Left renal pelvis (tissue), 4 donors: ENCODE data around the gene CRIP3. TPM values are rescaled to one million over a fixed set of nuclear protein-coding genes. Genes with fewer than 3 reads are reported as not detected.

Experiments
- DNase-seq, 4 donors: peaks; one replicate each; pipeline ENCODE4 v3.0.0-alpha.2; 2013; ENCODE audit warnings: low read depth in 4 of 4, low spot score in 3 of 4
- polyA plus RNA-seq, 4 donors: library from polyadenylated mRNA; unstranded; fragments of 120-200 nt; gene quantifications; one replicate each; pipeline ENCODE4 v1.2.1, GENCODE V29; 2013; ENCODE audit not compliant: insufficient read length in 4 of 4

CRIP3 gene
- polyA plus RNA-seq, 4 donors: 2.4 to 8.1 (median 4.0) TPM

DNA sequence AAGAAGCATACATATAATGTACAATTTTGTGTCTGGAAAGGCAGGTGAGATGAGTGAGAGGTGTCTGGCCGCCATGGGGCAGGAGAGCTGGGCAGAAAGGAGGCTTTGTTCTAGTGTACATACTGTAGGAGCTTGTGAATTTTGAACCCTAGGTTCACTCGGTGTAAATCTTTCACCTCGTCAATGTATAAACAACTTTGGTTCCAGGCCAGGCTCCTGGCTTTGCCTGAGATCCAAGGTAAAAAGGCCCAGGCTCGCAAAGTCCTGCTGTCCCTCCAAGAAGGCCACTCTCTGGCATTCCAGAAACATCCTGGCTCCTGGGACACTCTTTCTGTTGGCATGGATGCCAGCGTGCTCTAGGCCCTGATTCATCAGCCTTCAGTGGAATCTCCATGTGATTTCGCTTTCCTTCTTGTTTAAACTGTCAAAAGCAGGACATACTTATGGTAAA, 17.7 kb downstream of the CRIP3 start:
- DNase-seq: no peak

DNA sequence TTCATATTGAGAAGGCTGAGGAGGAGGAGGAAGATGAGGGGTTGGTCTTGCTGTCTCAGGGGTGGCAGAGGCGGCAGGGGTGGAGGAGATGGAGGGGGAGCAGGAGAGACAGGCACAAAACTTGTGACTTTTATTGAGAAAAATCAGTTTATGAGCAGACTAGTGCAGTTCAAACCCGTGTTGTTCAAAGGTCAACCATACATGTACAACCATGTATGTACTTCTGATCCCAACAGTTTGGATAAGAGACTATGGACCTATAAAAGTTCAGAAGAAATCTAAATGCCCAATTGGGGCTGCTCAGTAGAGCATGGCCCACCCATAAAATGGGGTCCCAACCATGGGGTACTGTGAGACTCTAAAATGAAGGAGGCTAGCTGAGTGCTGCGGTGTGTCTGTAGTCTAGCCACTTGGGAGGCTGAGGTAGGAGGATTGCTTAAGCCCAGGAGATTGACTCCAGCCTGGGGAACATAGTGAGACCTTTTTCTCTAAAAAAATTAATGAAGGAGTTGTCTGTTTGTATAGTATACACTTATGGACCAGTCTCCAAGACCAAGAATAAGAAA, 18.2 kb downstream of the CRIP3 start:
- DNase-seq: no peak

DNA sequence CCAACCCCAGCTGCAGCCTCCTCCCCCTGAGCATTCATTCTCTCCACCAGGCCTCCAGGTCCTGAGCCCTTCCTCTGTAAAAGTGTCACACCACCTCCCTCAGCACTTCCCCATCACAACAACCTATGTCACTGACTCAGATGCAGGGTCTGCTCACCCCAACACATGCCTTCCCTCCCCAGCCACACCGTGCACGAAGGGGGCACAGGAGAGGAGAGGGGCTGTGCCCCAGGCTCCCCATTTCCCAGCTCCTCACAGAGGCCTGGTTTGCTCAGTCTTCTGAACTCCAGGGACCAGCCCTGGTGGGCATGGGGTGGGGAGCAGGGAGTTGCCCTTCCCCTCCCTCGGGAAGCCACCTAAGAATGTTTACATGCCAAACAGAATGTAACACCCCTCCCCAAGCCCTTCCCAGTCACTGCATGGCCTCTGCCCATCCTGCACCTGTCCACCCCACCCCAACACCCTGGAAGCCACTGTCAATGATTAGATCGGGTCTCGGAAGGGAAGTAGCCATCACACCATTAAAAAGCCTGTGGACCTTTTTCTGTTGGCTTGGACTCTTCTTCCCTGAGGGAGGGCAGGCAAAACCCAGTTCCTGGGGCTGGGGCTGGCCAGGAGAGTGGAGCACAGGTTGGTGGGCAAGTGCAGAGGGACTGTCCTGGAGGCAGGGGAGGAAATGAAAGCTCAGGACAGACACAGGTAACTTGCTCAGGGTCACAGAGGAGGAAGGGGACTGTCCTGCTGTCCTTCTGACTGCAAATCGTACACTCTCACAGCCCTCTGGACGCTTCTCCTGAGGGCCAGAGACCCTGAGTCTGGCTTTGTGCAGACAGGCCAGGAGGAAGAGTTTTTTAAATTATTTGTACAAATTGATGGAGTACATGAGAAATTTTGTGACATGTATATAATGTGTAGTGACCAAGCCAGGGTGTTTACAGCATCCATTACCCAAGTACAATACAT, 20.6 kb downstream of the CRIP3 start:
- no peak for DNase-seq

DNA sequence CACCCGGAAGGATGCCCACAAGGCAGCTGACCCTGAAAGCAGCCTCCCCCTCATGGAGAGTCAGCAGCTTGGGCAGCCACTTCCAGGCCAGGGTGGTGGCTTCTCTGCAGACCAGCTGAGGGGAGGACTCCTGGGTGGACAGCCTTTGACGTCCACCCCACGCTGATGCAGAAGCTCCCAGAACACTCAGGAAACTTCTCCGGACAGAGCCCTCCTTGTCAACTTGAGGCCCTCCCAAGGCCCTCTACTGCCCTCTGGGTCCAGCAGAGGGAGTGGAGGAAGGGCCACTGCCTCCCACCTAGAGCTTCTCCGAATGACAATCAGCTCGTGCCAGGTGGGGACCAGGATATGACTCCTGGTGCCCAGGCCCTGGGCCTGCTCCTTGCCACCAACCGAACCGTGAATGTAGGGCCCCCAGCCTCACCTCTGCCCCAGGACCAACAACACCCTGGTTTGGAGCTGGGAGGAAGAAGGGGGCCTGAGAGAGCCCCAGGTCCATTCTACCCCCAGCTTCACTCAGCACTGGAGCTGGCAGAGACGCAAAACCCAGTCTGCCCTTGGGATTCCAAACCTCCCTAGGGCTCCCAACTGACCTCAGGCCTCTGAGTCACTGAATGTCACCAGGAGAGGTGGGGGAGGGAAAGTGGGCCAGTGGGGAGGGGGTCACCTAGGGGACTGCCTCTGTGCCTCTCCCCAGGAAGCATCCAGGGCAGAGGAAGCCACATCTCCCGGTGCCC, 21.5 kb downstream of the CRIP3 start:
- DNase-seq: no peak

GRCh38 chr6:43286456-43286979, 22.1 kb downstream of the CRIP3 start:
- no peak for DNase-seq

- no peak for DNase-seq
Observed at GRCh38 chr6:43285832-43286231, 22.8 kb downstream of the CRIP3 start.

DNA sequence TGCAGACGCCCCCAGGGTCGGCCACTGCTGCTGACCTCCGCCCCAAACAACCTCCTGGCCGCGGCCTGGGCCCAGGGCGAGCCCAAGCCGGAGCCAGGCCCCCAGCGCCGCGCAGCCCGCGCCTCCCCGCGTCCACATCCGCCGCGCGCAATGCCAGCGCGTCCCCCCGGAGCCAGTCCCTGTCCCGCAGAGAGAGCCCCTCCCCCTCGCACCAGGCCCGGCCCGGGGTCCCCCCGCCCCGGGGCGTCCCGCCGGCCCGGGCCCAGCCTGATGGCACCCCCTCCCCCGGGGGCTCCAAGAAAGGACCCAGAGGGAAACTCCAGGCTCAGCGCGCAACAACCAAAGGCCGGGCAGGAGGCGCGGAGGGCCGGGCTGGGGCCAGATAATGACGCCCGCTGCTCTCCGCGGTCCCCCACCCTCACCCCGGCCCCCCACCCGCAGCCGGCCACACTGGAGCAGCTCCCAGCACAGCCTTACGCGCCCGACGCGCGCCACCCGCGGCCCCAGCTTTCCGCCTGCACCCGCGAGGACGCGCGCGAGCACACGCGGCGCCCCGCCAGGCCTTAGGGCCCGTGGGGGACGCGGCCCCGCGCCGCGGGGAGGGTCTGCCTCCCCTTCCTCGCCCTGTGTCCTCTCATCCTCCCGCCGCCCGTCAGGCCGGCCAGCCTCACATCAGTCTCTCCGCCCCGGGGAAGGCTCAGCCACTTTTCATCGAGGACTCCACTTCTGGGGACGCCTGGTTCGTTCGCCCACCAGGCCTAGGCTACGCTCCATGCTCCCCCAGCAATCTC, 23.4 kb downstream of the CRIP3 start:
- DNase-seq: no peak

DNA sequence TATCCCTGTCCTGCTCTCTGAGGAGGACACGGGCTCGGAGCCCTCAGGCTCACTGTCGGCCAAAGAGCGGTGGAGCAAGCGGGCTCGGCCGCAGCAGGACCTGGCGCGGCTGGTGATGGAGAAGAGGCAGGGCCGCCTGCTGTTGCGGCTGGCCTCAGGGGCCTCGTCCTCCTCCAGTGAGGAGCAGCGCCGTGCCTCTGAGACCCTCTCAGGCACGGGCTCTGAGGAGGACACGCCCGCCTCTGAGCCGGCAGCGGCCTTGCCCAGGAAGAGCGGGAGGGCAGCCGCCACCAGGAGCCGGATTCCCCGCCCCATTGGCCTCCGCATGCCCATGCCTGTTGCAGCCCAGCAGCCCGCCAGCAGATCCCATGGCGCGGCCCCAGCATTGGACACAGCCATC, 24.7 kb downstream of the CRIP3 start:
- no peak for DNase-seq

DNA sequence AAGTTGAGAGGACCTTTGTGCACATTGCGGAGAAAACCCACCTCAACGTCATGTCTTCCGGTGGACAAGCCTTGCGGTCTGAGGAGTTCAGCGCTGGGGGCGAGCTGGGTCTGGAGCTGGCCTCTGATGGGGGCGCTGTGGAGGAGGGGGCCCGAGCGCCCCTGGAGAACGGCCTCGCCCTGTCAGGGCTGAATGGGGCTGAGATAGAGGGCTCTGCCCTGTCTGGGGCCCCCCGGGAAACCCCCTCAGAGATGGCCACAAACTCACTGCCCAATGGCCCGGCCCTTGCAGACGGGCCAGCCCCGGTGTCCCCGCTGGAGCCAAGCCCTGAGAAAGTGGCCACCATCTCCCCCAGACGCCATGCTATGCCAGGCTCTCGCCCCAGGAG, 25.1 kb downstream of the CRIP3 start:
- DNase-seq: no peak

DNA sequence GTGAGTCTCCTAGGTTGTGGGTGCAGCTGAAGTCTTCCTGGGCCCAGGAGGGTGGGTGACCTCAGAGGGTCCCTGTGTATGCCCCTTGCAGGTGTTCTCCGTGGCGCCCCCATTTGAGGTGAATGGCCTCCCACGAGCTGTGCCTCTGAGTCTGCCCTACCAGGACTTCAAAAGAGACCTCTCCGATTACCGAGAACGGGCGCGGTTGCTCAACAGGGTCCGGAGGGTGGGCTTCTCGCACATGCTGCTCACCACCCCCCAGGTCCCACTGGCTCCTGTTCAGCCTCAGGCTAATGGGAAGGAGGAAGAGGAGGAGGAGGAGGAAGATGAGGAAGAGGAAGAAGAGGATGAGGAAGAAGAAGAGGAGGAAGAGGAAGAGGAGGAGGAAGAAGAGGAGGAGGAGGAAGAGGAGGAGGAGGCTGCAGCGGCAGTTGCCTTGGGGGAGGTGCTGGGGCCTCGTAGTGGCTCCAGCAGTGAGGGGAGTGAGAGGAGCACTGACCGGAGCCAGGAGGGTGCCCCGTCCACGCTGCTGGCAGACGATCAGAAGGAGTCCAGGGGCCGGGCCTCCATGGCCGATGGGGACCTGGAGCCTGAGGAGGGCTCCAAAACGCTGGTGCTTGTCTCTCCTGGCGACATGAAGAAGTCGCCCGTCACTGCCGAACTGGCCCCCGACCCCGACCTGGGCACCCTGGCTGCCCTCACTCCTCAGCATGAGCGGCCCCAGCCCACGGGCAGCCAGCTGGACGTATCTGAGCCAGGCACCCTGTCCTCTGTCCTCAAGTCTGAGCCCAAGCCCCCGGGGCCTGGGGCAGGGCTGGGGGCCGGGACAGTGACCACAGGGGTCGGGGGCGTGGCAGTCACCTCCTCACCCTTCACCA, 25.8 kb downstream of the CRIP3 start:
- no peak for DNase-seq

DNA sequence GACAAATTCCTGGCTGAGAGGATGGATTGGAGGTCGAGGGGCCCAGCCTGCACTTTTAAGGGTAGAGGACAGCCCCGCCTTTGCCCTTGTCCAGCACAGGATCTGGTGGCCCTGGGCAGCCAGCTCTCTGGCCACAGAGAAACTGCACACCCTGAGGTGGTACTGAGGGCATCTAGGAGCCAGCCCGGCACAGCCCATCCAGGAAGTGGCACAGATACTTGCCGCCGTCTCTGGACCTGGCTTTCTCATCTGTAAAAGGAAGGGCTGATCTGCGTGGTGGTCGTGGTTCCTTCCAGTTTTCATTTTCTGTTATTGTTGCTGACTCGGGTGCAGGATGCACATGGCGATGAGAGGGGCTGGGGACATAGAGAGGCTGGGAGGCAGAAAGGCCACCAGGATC, 26.6 kb downstream of the CRIP3 start:
- DNase-seq: no peak

DNA sequence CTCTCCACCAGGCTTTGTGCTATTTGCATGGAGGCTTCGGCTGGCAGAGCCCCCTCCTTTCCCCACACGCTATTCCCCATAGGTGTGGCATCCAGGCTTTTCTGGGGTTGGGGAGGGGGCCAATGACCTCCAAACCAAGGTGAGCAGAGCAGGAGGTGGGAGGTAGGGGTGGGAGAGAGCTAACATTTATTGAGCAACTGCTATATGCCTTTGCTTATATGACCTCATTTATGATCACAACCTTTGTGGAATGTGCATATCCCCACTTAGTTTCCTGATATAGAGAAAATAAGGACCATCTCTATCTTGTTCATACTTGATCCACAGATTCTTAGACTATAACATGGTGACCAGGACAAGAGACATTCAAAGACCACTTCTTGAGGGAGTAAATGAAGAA, 28.4 kb downstream of the CRIP3 start:
- DNase-seq: no peak

DNA sequence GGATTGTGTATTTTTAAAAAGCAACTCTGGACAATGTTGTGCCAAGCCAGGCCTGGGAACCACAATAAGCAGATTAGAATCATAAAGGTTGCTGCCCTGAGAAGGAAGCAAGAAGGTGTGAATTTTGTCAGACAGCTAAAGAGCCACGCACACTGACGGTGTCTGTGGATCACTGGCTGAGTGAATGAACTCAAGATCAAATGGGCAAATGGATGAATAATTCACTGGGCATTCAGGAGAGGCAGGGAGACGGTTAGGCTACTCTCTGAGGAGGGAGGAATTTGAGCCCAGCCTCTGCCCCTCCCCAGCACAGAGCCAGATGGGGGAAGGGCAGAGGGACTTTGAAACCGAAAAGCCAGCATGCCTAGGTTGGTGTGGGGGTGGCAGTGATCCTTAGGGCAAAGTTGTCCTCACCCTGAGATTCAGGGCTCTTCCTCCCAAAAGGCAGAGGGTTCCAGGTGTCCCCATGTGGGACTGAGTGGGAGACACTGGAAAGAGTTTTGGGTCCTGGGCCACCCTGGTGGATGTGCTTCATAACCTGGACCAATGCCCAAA, 30.0 kb downstream of the CRIP3 start:
- DNase-seq: no peak

- no peak for DNase-seq
Observed at GRCh38 chr6:43277643-43278523, 30.7 kb downstream of the CRIP3 start.

- no peak for DNase-seq
Observed at GRCh38 chr6:43277306-43277642, 31.4 kb downstream of the CRIP3 start.

GRCh38 chr6:43276577-43277305, 31.9 kb downstream of the CRIP3 start:
- no peak for DNase-seq

DNA sequence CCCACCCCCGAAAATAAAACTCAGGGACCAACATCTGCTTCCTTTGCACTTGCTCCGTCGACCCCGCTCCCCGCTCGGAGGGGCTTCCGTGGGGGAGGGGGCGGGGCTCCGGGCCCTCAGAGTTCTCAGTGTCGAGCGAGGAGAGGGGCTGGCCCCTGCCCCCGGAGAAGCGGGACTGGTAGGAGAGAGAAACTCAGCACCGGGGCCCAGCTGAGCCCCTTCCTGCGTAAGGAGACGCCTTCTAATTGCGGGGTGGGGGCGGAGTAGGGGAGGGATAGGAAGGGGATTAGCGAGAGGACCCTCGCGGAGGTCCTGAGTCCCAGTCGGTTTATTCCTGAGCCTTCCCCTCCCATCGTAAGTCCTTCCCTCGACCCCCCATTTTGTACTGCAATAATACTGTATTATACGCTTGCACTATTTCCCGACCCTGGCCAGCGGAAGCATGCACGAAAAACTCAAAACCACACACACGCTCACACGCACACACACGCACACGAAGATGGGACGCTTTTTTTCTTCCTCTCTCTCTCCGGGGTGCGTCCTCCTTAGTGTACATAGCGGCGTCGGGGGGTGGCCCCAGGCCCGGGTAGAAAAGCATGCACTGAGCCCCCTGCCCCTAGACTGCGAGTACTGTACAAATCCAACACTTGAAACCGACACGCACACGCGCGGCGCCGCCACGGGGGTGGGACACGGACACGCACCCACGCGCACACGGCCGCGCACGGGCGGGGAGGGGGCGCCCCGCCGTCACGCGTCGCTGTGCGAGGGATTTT, 32.6 kb downstream of the CRIP3 start:
- no peak for DNase-seq
